Epithelial cell of esophagus (primary cell): ENCODE results near the gene PRIMPOL.
"Not testable (repeated sequence)": the region's sequence is repeated elsewhere in the genome, so short reads cannot be mapped to it uniquely, and the experiment has no call there.

Source experiments
- DNase-seq: peaks from one replicate; pipeline ENCODE4 v3.0.0; 2010; ENCODE audit warnings: low read depth
- H3K4me3 ChIP-seq: 2 replicates; pipeline ENCODE4 v1.5.1; 2011; ENCODE audit warnings: mild to moderate bottlenecking, low read length, control low read depth
- CTCF ChIP-seq: IDR thresholded peaks from 2 replicates; pipeline ENCODE4 v1.5.1; 2011; ENCODE audit warnings: low read depth, mild to moderate bottlenecking, low read length, control low read depth, inconsistent platforms; ENCODE audit not compliant: insufficient read depth; ENCODE audit errors: missing control alignments

The PRIMPOL gene

GRCh38 chr4:184649026-184649970, at the start of gene PRIMPOL, which contains the start of gene CASP3:
PRIMPOL (plus strand) TSS chr4:184649738; CDS start chr4:184657141, 7,403 bp downstream.
CASP3 (minus strand) TSS chr4:184649447; CDS start chr4:184638453, 10,994 bp downstream.
- DNase-seq: peak; percentile 96
- peak within 1 kb of the TSS; percentile 72 for H3K4me3 ChIP-seq
- peak; percentile 23 for TF ChIP-seq CTCF

- not testable (repeated sequence) for H3K4me3 ChIP-seq, DNase-seq
These were observed 48.6 kb upstream of the PRIMPOL start for GRCh38 chr4:184600982-184601381.

- not testable (repeated sequence) for H3K4me3 ChIP-seq, DNase-seq
These were observed 46.7 kb upstream of the PRIMPOL start for GRCh38 chr4:184602857-184603256.

GRCh38 chr4:184607429-184607828, 42.1 kb upstream of the PRIMPOL start:
- H3K4me3 ChIP-seq, DNase-seq: not testable (repeated sequence)

- no peak for DNase-seq
- TF ChIP-seq CTCF: no peak
- no peak overlapping the region for H3K4me3 ChIP-seq
These were observed 37.5 kb upstream of the PRIMPOL start for GRCh38 chr4:184612074-184612473.

- no peak for DNase-seq
- H3K4me3 ChIP-seq: no peak overlapping the region
- no peak for TF ChIP-seq CTCF
These were observed 36.1 kb upstream of the PRIMPOL start for GRCh38 chr4:184613405-184613804.

- TF ChIP-seq CTCF: no peak
- H3K4me3 ChIP-seq: no peak overlapping the region
- no peak for DNase-seq
These were observed 35.0 kb upstream of the PRIMPOL start for GRCh38 chr4:184614509-184614908.

- not testable (repeated sequence) for H3K4me3 ChIP-seq, DNase-seq
These were observed 33.4 kb upstream of the PRIMPOL start for GRCh38 chr4:184616168-184616567.
